Smooth muscle cell (in vitro differentiated cells): ENCODE results near the gene SLX9. TPM values are rescaled to one million over a fixed set of nuclear protein-coding genes. Genes with fewer than 3 reads are reported as not detected.

Source experiments
- DNase-seq: peaks from one replicate; lab custom pipeline; 2025; ENCODE audit not compliant: unreplicated experiment; lab: John Stamatoyannopoulos, UW
- H2AFZ ChIP-seq: fragments of 200-600 bp; sonication (generic); 2 replicates; pipeline ENCODE4 v1.6.0; 2016; ENCODE audit warnings: antibody characterized with exemption, low read depth, mild to moderate bottlenecking
- H3F3A ChIP-seq: fragments of 200-600 bp; sonication (generic); 2 replicates; pipeline ENCODE4 v1.6.0; 2017; ENCODE audit warnings: antibody characterized with exemption, low read depth
- H3K27ac ChIP-seq: fragments of 200-600 bp; sonication (generic); 2 replicates; pipeline ENCODE4 v1.5.1; 2016; ENCODE audit warnings: low read depth, mild to moderate bottlenecking
- H3K27me3 ChIP-seq: fragments of 200-600 bp; sonication (generic); 2 replicates; pipeline ENCODE4 v1.6.1; 2016; ENCODE audit warnings: low read depth, mild to moderate bottlenecking
- H3K36me3 ChIP-seq: fragments of 200-600 bp; sonication (generic); 2 replicates; pipeline ENCODE4 v1.5.1; 2016; ENCODE audit warnings: low read depth
- H3K4me1 ChIP-seq: fragments of 200-600 bp; sonication (generic); 2 replicates; pipeline ENCODE4 v1.5.1; 2016; ENCODE audit warnings: low read depth
- H3K4me2 ChIP-seq: fragments of 200-600 bp; sonication (generic); 2 replicates; pipeline ENCODE4 v1.6.0; 2016; ENCODE audit warnings: mild to moderate bottlenecking
- H3K4me3 ChIP-seq: fragments of 200-600 bp; sonication (generic); 2 replicates; pipeline ENCODE4 v1.5.1; 2016; ENCODE audit warnings: mild to moderate bottlenecking
- H3K79me2 ChIP-seq: fragments of 200-600 bp; sonication (generic); 2 replicates; pipeline ENCODE4 v1.6.0; 2016; ENCODE audit warnings: low read depth, mild to moderate bottlenecking
- H3K9ac ChIP-seq: fragments of 200-600 bp; sonication (generic); 2 replicates; pipeline ENCODE4 v1.6.0; 2016; ENCODE audit warnings: low read depth
- H3K9me3 ChIP-seq: fragments of 200-600 bp; sonication (generic); replicated peaks from 2 replicates; pipeline ENCODE4 v1.5.1; 2016; ENCODE audit warnings: low read depth
- H4K20me1 ChIP-seq: fragments of 200-600 bp; sonication (generic); 2 replicates; pipeline ENCODE4 v1.6.0; 2016; ENCODE audit warnings: low read depth
- WGBS: methylation state at CpG from one replicate; pipeline ENCODE4 v1.1.7; 2016; ENCODE audit warnings: low lambda C conversion rate; 5-methylcytosine and 5-hydroxymethylcytosine counted together
- polyA plus RNA-seq: library from polyadenylated mRNA; unstranded; fragments of >200 nt; fragmentation: Nextera tagmentation; extraction: Ambion mirVana; gene quantifications from 2 replicates; pipeline ENCODE4 v1.2.1, GENCODE V29; 2016
- total RNA-seq: library from RNA; depleted of rRNA; stranded (reverse); fragments of >200 nt; gene quantifications from 2 replicates; pipeline ENCODE4 v1.2.3, GENCODE V29; 2014
- TF ChIP-seq, protein P1 (sequence below): fragments of 200-600 bp; sonication (generic); IDR thresholded peaks from 2 replicates; pipeline ENCODE4 v1.5.1; 2017; ENCODE audit warnings: borderline replicate concordance, mild to moderate bottlenecking, antibody characterized with exemption; ENCODE audit not compliant: insufficient read depth, poor library complexity, severe bottlenecking

The SLX9 gene
- total and polyA plus RNA-seq, 2 experiments from 2014 or later = 13.9 to 26.6 TPM

- Histone ChIP-seq H3K9me3 (no peaks in the 10 kb centered on the region), H3K9ac (no peak overlapping the region), H3K27ac (peak overlapping the region; percentile 8), H3F3A (peaks cover 15% of the 10 kb centered on the region), H3K36me3 (no peaks in the 10 kb centered on the region), H3K27me3 (peaks cover 26% of the 10 kb centered on the region), H3K4me1 (peaks cover 9% of the 10 kb centered on the region), H3K4me2 (peak overlapping the region; percentile 14), H3K4me3 (no peak overlapping the region), H4K20me1 (peaks cover 6% of the 10 kb centered on the region), H3K79me2 (no peaks in the 10 kb centered on the region), H2AFZ (peak overlapping the region; percentile 22)
- WGBS = 78% methylated on average over 10 of the region's 10 CpGs
- TF ChIP-seq, protein P1, sequence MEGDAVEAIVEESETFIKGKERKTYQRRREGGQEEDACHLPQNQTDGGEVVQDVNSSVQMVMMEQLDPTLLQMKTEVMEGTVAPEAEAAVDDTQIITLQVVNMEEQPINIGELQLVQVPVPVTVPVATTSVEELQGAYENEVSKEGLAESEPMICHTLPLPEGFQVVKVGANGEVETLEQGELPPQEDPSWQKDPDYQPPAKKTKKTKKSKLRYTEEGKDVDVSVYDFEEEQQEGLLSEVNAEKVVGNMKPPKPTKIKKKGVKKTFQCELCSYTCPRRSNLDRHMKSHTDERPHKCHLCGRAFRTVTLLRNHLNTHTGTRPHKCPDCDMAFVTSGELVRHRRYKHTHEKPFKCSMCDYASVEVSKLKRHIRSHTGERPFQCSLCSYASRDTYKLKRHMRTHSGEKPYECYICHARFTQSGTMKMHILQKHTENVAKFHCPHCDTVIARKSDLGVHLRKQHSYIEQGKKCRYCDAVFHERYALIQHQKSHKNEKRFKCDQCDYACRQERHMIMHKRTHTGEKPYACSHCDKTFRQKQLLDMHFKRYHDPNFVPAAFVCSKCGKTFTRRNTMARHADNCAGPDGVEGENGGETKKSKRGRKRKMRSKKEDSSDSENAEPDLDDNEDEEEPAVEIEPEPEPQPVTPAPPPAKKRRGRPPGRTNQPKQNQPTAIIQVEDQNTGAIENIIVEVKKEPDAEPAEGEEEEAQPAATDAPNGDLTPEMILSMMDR = no peak
- DNase-seq = no peak
Observed at GRCh38 chr21:44924606-44925377, 15.0 kb upstream of the SLX9 start.

GRCh38 chr21:44925378-44925755 lies 14.5 kb upstream of the SLX9 start:
- Histone ChIP-seq H3F3A (peaks cover 16% of the 10 kb centered on the region), H3K36me3 (no peaks in the 10 kb centered on the region), H3K9ac (no peak overlapping the region), H3K27ac (peak overlapping the region; percentile 8), H3K79me2 (no peaks in the 10 kb centered on the region), H4K20me1 (peaks cover 6% of the 10 kb centered on the region), H2AFZ (peak overlapping the region; percentile 22), H3K27me3 (peaks cover 30% of the 10 kb centered on the region), H3K4me1 (peaks cover 9% of the 10 kb centered on the region), H3K4me2 (peak overlapping the region; percentile 14), H3K4me3 (no peak overlapping the region), H3K9me3 (no peaks in the 10 kb centered on the region)
- 92% methylated on average over 1 of the region's 1 CpG for WGBS
- TF ChIP-seq, protein P1 = no peak
- DNase-seq = no peak

DNA sequence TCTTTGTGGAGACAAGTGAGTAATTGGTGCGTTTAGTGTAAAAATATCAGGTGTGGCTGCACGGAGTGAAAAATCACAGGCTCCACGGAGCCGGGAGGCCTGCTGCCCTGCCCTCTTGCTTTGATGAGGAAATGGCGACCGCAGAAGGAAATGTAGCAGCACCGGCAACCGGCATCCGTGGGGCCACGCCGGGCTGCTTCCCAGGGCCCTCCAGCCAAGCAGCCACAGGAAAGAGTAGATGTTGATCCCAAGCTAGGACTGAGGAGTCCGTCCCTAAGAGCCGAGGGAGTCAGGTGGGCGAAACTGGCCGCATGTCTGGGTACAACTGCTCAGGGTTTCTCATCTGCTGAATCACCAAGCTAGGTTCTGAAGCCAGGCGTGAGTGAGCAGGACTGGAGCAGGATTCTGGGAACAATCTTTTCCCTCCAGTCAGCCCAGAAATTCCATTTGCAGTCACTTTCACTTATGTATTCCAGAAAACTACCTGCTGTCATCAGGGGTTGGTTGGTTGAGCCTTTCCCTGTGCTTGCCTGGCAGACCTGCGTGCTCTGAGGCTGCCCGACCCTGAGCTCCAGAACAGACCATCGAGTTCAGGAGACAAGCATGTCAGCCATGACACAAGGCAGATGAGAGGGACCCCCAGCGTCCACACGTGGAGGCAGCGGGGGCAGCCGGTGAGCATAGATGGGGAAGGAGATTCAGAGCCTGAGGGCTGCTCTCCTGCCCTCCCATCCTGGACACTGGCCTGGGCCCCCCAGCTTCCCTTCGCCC lies 13.3 kb upstream of the SLX9 start:
- no peak for DNase-seq
- Histone ChIP-seq H3K79me2 (no peaks in the 10 kb centered on the region), H3K27ac (no peak overlapping the region), H3K4me1 (peaks cover 17% of the 10 kb centered on the region), H3K27me3 (peaks cover 29% of the 10 kb centered on the region), H2AFZ (no peak overlapping the region), H3K9ac (no peak overlapping the region), H3F3A (peaks cover 16% of the 10 kb centered on the region), H3K36me3 (no peaks in the 10 kb centered on the region), H3K4me3 (no peak overlapping the region), H3K4me2 (peak overlapping the region; percentile 53), H3K9me3 (no peaks in the 10 kb centered on the region), H4K20me1 (peaks cover 6% of the 10 kb centered on the region)
- TF ChIP-seq, protein P1 = no peak
- WGBS = 69% methylated on average over 24 of the region's 24 CpGs
